GM12872 (cell line): ENCODE results near the gene RHOH.

Experiments used
- TF ChIP-seq, protein P1 (sequence below): IDR thresholded peaks from 3 replicates; pipeline ENCODE4 v1.5.1; 2011; ENCODE audit warnings: low read depth, mild to moderate bottlenecking, low read length, moderate library complexity; ENCODE audit not compliant: insufficient read depth

Gene RHOH

DNA sequence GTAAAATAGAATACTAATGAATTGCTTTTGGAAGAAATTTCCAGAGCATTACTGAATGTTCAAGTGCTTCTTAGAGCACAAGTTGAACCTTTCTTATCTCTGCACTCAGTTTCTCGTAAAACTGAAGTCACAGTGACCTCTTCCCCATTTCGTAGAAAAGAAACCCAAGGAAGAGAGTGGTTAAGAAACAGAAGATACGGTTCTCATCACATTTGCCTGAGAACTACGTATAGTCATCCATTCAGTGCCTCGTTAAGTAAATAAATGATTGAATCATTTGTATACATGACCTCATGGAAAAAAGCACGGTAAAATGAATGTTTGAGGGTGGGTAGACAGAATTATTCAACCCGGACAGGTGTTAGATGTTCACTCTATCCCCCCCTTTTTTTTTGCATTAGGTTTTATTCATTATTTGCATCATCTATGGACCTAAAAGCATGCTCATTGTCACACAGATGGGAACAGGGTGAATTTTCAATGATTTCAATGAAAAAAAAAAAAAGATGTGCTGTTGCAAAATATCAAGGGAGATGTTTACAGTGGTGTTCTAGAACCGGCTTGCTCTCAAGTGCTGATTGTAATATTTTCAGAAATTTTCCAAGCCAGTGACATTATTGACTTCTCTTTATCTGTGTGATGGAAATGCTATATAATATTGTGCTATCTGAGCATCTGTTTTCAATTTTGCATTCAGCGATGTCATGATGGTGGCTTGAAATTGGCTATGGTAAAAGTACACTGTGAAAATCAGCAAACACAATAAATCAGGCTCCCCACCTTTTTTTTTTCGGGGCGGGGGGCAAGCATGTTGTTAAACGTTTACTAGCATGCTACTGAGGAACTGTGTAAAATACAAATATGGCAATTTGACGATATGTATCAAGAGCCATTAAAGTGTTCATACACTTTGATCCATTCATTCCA, 4.3 kb downstream of the RHOH start:
- TF ChIP-seq, protein P1, sequence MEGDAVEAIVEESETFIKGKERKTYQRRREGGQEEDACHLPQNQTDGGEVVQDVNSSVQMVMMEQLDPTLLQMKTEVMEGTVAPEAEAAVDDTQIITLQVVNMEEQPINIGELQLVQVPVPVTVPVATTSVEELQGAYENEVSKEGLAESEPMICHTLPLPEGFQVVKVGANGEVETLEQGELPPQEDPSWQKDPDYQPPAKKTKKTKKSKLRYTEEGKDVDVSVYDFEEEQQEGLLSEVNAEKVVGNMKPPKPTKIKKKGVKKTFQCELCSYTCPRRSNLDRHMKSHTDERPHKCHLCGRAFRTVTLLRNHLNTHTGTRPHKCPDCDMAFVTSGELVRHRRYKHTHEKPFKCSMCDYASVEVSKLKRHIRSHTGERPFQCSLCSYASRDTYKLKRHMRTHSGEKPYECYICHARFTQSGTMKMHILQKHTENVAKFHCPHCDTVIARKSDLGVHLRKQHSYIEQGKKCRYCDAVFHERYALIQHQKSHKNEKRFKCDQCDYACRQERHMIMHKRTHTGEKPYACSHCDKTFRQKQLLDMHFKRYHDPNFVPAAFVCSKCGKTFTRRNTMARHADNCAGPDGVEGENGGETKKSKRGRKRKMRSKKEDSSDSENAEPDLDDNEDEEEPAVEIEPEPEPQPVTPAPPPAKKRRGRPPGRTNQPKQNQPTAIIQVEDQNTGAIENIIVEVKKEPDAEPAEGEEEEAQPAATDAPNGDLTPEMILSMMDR: no peak

DNA sequence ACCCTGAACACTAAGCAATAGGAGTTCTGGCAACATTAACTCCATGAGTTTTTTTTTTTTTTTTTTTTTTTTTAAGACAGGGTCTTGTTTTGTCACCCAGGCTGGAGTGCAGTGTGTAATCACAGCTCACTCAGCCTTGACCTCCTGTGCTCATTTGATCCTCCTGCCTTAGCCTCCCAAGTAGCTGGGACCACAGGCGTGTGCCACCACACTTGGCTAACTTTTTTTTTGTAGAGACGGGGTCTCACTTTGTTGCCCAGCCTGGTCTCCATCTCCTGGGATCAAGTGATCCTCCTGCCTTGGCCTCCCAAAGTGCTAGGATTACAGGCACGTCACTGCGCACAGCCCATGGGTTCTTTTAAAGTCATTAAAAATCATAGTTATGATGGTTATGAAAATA, 5.1 kb downstream of the RHOH start:
- TF ChIP-seq, protein P1: no peak

- TF ChIP-seq, protein P1: no peak
These were observed 5.6 kb downstream of the RHOH start for GRCh38 chr4:40202474-40202873.

DNA sequence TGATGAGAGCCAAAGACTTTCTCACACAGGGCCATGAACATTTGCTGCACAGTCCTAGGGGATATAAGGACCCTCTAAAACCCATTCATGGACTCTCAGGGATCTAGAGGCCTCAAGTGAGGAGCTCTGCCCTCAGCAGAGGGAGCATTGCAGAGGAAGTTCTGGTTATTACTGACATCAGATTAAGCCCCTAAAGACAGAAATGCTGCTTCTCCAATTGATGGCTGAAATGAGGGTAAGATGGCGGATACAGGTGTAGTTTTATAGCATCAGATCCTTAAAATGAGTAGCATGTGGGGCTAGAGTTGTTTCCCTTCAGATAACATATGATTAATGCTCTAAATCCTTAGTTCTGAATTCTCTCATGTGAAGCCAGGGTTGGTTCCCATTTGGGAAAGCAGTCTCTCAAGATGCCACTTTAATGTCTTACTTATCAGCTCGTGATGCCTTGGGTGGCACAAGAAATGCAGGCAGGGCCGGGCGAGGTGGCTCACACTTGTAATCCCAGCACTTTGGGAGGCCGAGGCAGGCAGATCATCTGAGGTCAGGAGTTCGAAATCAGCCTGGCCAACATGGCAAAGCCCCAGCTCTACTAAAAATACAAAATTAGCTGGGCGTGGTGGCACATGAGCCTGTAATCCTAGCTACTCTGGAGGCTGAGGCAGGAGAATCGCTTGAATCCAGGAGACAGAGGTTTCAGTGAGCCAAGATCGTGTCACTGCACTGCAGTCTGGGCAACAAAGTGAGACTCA, 7.9 kb downstream of the RHOH start:
- TF ChIP-seq, protein P1: no peak

DNA sequence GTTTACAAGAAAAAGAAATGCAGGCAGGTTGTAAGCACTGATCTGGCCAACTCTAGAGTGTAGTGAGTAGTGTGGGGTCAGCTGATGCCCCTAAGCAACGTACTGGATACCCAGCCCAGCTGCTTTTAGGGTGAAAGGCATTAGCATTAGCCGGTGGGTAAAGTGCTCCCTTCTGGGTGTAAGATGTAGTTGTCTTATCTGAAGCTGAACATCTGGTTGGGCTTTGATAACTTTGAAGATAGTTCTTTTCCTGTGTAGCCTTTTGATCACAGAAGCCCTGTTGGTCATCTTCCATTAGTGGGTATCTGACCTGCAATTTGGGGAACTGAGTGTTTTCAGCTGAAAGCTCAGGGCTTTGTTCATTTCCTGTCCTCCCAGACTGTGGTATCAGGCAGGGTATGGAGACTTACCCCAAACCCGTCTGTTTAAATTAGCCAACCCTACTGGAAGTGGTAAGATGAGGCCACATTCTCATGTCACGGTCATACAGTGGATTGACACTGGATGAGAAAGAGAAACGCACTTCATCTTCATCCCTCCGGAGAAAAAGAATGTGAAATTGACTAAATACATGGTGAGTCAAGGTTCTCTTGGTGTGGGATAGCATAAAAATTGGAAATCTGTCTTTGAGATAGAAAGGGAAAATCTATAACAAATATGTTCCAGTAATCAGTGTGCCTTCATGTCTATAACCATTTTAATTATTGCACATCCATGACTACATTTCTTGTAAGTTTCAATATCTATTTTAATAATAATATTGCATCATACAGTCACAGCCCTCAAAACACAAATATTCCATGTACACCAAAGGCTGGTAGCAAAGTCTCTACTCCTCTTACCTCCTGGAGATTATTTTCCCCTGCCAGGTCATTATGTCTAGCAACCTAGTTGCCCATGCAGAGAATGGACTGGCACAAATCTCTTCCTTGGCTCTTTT, 8.7 kb downstream of the RHOH start:
- TF ChIP-seq, protein P1: no peak

- TF ChIP-seq, protein P1: no peak
These were observed 9.6 kb downstream of the RHOH start for GRCh38 chr4:40206426-40206825.
